Stomach (tissue), 9 donors: ENCODE measurements around the gene SMAD9. TPM values are rescaled to one million over a fixed set of nuclear protein-coding genes. Genes with fewer than 3 reads are reported as not detected.
A peak's percentile ranks its signal among the peaks of the same experiment; 100 is the strongest.

Source experiments
- DNase-seq, 2 donors: peaks; one replicate each; pipeline versions ENCODE4 v3.0.0 to v3.0.0-alpha.2; 2013 to 2019
- H3K27ac ChIP-seq, 5 donors: fragments of 200-600 bp in 4 of 5; sonication (generic) in 4 of 5; one replicate each; pipeline ENCODE4 v1.5.1; 2013 to 2019; ENCODE audit warnings: mild to moderate bottlenecking in 1 of 5, moderate library complexity in 1 of 5
- H3K27me3 ChIP-seq, 3 donors: fragments of 200-600 bp; sonication (generic); one replicate each; pipeline ENCODE4 v1.5.1; 2017 to 2019; ENCODE audit warnings: mixed run types in 1 of 3
- H3K36me3 ChIP-seq, 4 donors: fragments of 200-600 bp; sonication (generic); 1 replicate in 3 of 4; 2 replicates in 1 of 4; pipeline ENCODE4 v1.5.1; 2016 to 2019
- H3K4me1 ChIP-seq, 4 donors: fragments of 200-600 bp; sonication (generic); one replicate each; pipeline ENCODE4 v1.5.1; 2016 to 2019
- H3K4me3 ChIP-seq, 4 donors: fragments of 200-600 bp; sonication (generic) in 3 of 4; one replicate each; pipeline ENCODE4 v1.5.1; 2016 to 2019; ENCODE audit warnings: mild to moderate bottlenecking in 1 of 4
- H3K9me3 ChIP-seq, 4 donors: fragments of 200-600 bp; sonication (generic); one replicate each; pipeline ENCODE4 v1.5.1; 2016 to 2019
- CTCF ChIP-seq, 7 experiments: fragments of 450-650 bp in 4 of 7; fragments of 200-600 bp in 3 of 7; sonication (generic) in 3 of 7; IDR thresholded peaks; one replicate each; pipeline ENCODE4 v1.5.1; 2016 to 2019; ENCODE audit warnings: antibody characterized with exemption in 7 of 7, control low read depth in 2 of 7, mild to moderate bottlenecking in 1 of 7
- EP300 ChIP-seq: sonication (generic); formaldehyde crosslinking; IDR thresholded peaks from one replicate; pipeline ENCODE4 v1.6.1; 2017; ENCODE audit warnings: antibody characterized with exemption
- POLR2A ChIP-seq, 4 donors: fragments of 450-650 bp; IDR thresholded peaks; one replicate each; pipeline ENCODE4 v1.6.1; 2016; ENCODE audit warnings: antibody characterized with exemption in 4 of 4, control low read depth in 2 of 4, mild to moderate bottlenecking in 1 of 4, moderate library complexity in 1 of 4
- POLR2AphosphoS5 ChIP-seq, 3 donors: sonication (generic); formaldehyde crosslinking; IDR thresholded peaks; one replicate each; pipeline ENCODE4 v1.6.1; 2016; ENCODE audit warnings: antibody characterized with exemption in 3 of 3
- WGBS, 5 donors: extraction: QIAGEN DNeasy Blood & Tissue Kit in 3 of 5; methylation state at CpG; one replicate each; pipeline versions ENCODE4 v1.1.5 to v1.1.7; 2013 to 2018; 5-methylcytosine and 5-hydroxymethylcytosine counted together
- intact Hi-C: fragments of 100-400 bp; cut with DNase I; formaldehyde crosslinking; loops from one replicate; pipeline ENCODE4 v1.15.1; 2023; ENCODE audit warnings: low total_unique reads
- polyA plus RNA-seq, 3 donors: library from polyadenylated mRNA; stranded (reverse); fragments of 200-250 nt; gene quantifications; one replicate each; pipeline ENCODE4 v1.2.3, GENCODE V29; 2013
- total RNA-seq, 5 donors: library from RNA; depleted of rRNA; stranded (reverse); fragments of >200 nt; gene quantifications; one replicate each; pipeline versions ENCODE4 v1.1.0 to v1.2.3, GENCODE V29; 2014 to 2016
- donor health status: healthy with polysubstance abuse.
- donor health status: Bipolar disorder and iron deficiency.
- donor health status: healthy.

Gene SMAD9
- total and polyA plus RNA-seq, 8 donors = 1.6 to 21.5 (median 8.1) TPM

- TF ChIP-seq CTCF (IDR thresholded peaks at IDR 0.05) (peak in 5 of 7 experiments; percentile 18 to 53 (median 36)), POLR2A (IDR thresholded peaks at IDR 0.05) (no peak)
- intact Hi-C loops = loop anchor here (5.0 kb wide), 1 partner anchor 124 kb away; no protein-coding TSS in a partner anchor
- H3K4me1 ChIP-seq = no peaks in the 10 kb centered on the region
- no peak overlapping the region for H3K27ac ChIP-seq
- H3K27me3 ChIP-seq = no peaks in the 10 kb centered on the region
- peak in 1 of 2 donors; percentile 76 for DNase-seq
- no peaks in the 10 kb centered on the region for H3K9me3 ChIP-seq
- no peak overlapping the region for H3K4me3 ChIP-seq
- H3K36me3 ChIP-seq = peaks cover 0 to 12% (median 6%) of the 10 kb centered on the region in 4 donors
- 21 to 45% (median 33%) methylated on average over 3 of the region's 3 CpGs for WGBS, 5 donors
Measured at GRCh38 chr13:36858290-36858689, 61.7 kb downstream of the SMAD9 start.

- no peak overlapping the region for H3K27ac ChIP-seq
- DNase-seq = no peak
- no peaks in the 10 kb centered on the region for H3K4me1 ChIP-seq
- TF ChIP-seq POLR2AphosphoS5 (IDR thresholded peaks at IDR 0.05) (no peak), POLR2A (IDR thresholded peaks at IDR 0.05) (no peak), EP300 (no peak), CTCF (IDR thresholded peaks at IDR 0.05) (no peak)
- no peaks in the 10 kb centered on the region for H3K27me3 ChIP-seq
- intact Hi-C loops = loop anchor here (5.0 kb wide), 1 partner anchor 125 kb away; no protein-coding TSS in a partner anchor
- H3K4me3 ChIP-seq = no peak overlapping the region
- H3K9me3 ChIP-seq = no peaks in the 10 kb centered on the region
- H3K36me3 ChIP-seq = peaks cover 0 to 22% (median 11%) of the 10 kb centered on the region in 4 donors
Measured at GRCh38 chr13:36857253-36857652, 62.8 kb downstream of the SMAD9 start.

- TF ChIP-seq POLR2A (IDR thresholded peaks at IDR 0.05) (no peak), CTCF (IDR thresholded peaks at IDR 0.05) (no peak), POLR2AphosphoS5 (IDR thresholded peaks at IDR 0.05) (no peak), EP300 (no peak)
- H3K27me3 ChIP-seq = no peaks in the 10 kb centered on the region
- WGBS, 5 donors = 85 to 89% (median 85%) methylated on average over 13 of the region's 13 CpGs
- peaks cover 0 to 24% (median 10%) of the 10 kb centered on the region in 4 donors for H3K36me3 ChIP-seq
- H3K4me1 ChIP-seq = peaks cover 0 to 9% (median 3%) of the 10 kb centered on the region in 4 donors
- intact Hi-C loops = no loop called here
- no peak for DNase-seq
- no peaks in the 10 kb centered on the region for H3K9me3 ChIP-seq
- H3K4me3 ChIP-seq = no peak overlapping the region
- no peak overlapping the region for H3K27ac ChIP-seq
Measured at GRCh38 chr13:36850790-36851438, 69.1 kb downstream of the SMAD9 start.

- H3K4me1 ChIP-seq = peaks cover 0 to 9% (median 3%) of the 10 kb centered on the region in 4 donors
- 55 to 65% (median 60%) methylated on average over 6 of the region's 6 CpGs for WGBS, 5 donors
- intact Hi-C loops = no loop called here
- no peaks in the 10 kb centered on the region for H3K9me3 ChIP-seq
- H3K27me3 ChIP-seq = no peaks in the 10 kb centered on the region
- DNase-seq = peak in 1 of 2 donors; percentile 23
- no peak overlapping the region for H3K4me3 ChIP-seq
- peaks cover 0 to 26% (median 9%) of the 10 kb centered on the region in 4 donors for H3K36me3 ChIP-seq
- no peak overlapping the region for H3K27ac ChIP-seq
- TF ChIP-seq POLR2AphosphoS5 (IDR thresholded peaks at IDR 0.05) = no peak
- TF ChIP-seq CTCF (IDR thresholded peaks at IDR 0.05) = no peak
- TF ChIP-seq POLR2A (IDR thresholded peaks at IDR 0.05) = no peak
- no peak for TF ChIP-seq EP300
Measured at GRCh38 chr13:36848199-36848982, 71.6 kb downstream of the SMAD9 start.
